ENCODE measurements around the gene TRIM52.
"Not testable (repeated sequence)": the region's sequence is repeated elsewhere in the genome, so short reads cannot be mapped to it uniquely, and the experiment has no call there.

Gene TRIM52

DNA sequence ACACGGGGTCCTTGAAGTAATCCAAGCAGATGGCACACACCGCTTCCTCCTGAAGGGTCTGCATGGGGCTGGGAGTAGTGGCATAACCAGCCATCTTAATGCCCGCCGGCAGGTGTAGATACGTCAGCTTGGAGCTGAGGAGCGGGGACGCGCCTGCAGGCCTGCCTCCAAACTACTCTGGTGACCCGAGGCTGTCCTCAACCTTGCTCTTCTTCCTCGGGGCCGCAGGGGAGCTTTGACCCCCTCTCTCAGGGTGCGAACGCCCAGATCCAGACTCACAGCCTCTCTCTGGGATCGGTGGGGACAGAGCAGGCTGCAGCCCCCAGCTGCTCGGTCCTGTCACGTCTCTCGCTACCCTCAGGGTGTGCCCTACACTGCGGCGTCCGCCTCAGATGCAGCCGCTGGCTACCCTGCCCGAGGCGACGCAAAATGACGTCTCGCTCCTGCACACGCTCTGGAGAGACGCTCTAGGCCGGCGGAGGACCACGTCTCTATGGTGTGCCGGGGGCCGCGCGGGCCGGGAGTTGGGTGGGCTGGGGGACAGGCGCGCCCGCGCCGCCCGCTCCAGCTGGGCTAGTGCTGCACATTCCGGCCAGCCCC, at the start of gene TRIM52:
TRIM52 (minus strand) TSS at position 424 of the 600 bp plus-strand sequence; CDS start at position 94, 330 bp downstream.
- DNase-seq: no peak

DNA sequence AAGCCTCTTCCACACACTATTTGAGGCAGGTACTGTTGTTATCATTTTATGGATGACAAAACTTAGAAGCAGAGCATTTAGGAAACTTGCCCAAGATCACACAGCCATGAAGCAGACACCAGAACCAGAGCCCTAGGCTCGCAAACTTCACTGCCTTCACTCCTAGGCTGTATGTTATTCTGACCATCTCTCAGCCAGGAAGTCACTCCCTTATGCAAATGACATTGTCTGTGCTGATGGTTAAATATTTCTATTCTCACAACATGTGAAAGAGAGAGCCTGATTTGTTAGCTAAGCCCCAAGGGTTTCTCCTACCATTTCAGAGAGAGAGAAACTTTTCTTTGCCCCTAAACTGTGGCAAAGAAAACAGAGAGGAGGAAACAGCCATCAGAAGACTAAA, 26.4 kb upstream of the TRIM52 start:
- DNase-seq: not testable (repeated sequence)

DNA sequence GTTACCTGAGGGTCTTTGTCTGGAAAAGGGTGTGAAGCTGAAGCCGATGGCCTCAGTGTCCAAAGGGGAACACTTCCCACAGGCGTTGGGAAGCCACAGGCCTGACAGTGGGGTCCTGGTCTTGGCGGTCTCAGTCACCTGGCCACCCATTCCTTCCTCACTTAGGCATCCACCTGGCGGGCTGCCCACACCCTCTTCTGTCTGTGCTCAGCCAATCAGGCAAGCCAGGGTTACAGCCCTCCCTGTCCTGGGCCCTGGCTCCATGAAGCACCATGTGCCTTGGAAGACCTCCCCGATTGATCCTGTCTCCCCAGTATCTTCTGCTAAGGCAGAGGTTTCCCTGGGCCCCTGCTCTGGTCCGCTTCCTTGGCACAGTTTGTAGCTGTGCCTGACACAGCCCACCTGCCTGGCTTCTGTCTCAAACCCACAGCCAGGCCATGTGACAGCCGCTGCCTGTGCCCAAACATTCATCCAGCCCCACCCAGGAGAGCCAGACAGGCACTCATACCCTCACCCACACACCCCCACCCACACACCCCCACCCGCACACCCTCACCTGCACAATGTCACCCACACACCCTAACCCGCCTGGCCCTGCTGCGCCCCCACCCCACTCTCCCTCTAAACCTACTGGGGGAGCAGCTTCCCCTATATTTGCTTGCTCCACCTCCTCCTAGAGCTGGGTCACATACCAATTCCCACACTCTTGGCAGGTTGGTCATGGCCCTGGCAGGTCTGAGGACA, 25.2 kb upstream of the TRIM52 start:
- not testable (repeated sequence) for DNase-seq

DNA sequence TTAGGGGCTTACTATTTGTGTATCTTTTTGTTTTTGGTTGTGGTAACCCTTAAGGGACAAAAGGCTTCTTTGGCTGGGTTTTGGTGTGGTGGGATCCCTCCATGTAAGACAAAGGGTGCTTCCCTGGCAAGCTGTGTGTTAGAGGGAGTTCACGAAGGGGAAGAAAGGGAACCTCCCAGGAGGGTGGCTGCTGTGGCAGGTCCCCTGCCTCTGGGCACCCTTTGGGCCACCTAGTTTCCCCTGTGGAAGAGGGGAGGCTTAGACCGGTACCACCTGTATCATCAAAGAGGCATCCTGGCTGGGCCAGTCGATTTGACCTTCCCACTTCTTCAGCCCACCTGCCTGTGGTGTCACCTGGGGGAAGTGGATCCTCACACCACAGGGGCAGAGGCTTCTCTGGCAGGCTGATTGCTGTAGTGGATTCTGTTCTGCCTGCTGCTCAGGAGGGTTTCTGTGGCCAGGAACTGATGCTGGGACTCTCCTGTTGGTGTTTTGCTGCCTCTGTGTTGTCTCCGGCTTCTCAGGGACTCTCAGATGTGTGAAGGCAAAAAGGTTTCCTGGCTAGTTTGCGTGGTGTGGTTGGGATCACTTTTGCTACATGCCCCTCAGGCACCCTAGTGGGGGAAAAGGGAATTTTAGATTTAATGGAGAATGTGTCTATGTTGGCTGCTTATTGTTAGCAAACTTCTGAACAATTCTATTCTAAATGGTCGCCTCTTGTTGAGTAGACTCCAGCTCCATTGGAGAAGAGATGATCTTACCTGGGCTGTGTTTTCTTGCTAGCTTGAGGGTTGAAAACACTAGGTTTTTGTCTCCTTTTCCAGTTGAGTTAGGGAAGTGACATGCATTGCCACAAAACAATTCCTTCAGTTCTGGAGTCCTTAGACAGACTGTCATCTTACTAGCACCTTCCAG, 23.2 kb upstream of the TRIM52 start:
- DNase-seq: not testable (repeated sequence)

DNA sequence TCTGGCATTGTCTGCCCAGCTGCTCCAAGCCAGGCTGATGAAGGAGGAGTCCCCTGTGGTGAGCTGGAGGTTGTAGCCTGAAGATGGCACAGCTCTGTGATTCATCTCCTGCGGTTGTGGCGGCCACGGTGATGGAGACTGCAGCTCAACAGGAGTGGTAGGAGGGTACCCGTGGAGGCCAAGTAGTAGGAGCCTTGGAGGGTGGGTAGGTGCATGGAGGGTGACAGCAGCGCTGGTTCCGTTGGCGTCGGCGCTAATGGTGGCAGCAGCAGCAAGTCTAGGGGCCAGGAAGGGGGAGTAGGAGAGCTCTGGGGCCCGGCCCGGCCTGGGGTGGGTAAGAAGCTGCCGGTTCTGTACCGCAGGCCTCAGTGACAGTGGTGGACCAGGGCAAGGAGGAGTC, 22.4 kb upstream of the TRIM52 start:
- DNase-seq: no peak

DNA sequence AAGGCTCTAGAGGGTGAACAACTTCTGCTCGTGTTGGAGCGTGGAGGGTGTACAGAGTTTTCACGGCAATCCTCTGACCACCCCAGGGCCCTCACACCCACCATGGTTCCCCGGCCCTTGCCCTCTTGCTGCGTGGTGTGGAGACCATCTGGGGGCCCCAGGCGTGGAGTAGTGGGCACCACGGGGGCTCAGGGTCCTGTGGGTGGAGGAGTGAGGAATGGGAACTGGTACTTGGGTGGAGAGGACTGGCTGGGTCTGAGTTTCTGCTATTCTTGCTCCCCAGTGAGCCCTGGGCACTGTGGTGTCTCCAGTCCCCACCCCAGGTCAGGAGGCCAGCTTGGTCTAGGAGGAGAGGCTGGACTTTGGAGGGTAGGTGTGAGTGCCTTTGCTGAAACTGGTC, 21.9 kb upstream of the TRIM52 start:
- DNase-seq: no peak

DNA sequence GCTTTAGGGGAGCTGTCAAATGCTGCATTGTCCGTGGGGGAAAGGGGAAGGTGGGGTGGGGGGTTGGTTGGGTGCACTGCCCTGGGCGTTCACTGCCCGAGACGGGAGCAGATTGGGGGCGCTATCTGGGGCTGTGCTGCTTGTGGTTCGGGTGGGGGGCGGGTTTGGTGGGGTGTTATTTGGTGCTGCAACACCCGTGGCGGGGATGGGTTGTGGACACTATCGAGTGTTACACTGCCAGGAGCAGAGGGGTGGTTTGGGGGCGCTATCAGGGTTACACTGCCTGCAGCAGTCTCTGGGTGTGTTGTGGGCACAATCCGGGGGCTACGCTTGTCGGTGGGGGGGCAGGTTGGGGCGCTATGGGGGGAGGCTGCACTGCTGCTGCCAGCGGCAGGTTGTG, 21.5 kb upstream of the TRIM52 start:
- not testable (repeated sequence) for DNase-seq

DNA sequence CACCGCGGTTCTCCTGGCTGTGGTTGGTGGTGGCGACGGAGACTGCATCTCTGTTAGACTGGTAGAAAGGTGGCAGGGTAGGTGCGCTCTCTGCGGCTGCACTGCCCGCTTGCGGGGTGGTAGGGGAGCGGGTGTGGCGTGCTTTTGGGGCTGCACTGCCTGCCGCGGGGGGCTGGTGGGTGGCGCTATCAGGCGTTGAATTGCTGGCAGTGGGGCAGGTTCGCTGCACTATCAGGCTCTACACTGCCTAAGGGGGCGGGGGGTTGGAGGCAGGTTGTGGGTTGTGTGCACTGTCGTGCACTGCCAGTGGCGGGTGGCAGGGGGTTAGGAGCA, 21.0 kb upstream of the TRIM52 start:
- no peak for DNase-seq

DNA sequence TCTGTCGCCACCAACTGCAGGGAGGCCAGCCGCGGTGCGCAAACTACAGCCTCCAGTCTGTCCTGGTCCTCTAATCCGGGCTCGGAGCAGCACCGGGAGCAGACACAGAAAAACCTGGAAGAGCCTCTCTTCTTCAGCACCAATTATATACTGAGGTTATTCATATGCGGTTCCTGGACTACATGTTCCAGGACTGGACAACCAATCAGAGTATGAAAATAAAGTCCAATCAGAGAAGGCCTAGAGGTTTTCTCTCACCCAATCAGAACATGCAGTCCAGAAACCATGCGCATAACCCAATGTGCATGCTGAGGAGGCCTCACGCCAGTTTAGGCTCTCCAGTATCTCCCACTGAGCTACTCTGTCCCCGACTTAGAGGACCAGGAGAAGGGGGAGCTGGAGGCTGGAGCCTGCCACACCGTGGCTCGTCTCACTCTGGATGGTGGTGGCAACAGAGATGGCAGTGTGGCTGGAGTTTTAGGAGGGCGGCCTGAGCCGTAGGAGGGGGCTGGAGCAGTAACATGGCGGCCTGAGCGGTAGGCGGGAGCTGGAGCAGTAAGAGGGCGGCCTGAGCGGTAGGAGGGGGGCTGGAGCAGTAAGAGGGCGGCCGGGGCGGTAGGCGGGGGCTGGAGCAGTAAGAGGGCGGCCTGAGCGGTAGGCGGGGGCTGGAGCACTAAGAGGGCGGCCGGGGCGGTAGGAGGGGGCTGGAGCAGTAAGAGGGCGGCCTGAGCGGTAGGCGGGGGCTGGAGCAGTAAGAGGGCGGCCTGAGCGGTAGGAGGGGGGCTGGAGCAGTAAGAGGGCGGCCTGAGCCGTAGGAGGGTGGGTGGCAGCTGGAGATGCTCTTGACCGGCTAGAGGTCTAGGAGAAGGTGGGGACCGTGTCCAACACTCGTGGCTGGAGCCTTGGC, 20.4 kb upstream of the TRIM52 start:
- DNase-seq: no peak

DNA sequence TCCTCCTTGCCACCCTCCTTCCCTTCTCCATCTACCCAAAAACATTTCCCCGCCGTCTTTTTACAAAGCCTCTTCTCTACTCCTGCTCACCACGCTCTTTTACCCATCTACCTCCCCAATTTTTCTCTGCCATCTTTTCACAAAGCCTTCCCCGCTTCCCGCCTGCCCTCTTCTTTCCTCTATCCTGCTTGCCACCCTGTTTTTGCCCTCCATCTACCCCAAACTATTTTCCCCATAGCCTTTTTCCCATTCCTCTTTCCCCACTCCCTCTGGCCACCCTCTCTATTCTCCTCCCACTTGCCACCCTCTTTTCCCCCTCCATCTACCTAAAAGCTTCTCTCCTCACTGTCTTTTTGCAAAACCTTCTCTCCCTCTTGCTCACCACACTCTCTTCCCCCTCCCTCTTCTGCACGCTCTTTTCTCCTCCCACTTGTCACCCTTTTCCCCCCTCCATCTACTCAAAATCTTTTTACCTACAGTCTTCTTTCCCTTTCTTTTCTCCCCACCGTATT, 19.4 kb upstream of the TRIM52 start:
- DNase-seq: no peak

DNA sequence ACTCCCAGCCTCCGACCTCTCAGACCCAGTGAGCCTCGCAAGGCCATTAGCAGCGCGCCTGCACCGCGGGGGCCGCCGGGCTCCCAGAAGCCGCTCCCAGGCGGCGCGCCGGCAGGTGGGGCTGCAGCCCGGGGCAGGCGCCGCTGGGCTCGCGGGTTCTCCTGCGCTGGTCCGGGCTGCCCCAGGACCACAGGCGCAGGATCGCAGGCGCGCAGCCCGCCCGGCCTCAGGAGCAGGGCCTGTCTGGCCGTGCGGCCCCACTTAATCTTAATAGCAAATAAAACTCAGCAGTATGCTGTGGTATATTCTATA, 12.4 kb upstream of the TRIM52 start:
- not testable (repeated sequence) for DNase-seq

DNA sequence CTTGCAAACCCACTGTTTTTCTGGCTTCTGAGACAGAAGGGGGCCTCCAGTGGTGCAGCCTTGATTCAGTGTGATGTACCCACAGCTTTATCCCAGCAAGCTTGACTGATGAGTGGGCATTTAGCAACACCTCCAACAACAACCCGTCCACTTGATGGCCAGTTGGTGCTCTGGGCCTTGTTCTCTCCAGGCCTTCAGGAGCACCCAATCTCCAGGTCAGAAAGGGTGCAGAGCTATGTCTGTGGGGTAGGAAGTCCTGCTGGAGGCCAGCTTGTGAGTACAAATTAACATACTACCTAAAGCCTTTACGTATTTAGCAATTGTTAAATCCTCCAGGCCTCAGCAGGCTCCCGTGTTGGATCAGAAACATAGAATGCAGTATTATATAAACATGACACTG, 10.1 kb upstream of the TRIM52 start:
- no peak for DNase-seq

DNA sequence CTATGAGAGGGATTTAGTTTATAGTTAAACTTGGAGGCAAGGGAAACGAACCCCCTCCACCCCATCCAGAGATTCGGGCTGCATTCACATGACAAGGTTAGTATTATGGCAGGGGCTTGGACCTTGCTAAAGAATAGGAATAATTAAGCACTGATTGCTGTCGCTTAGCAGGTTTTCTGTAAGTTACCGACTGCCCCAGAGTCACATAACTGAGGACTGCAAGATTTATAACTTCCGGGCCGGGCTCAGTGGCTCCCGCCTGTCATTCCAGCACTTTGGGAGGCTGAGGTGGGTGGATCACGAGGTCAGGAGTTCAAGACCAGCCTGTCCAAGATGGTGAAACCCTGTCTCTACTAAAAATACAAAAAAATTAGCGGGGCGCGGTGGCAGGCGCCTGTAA, 7.0 kb upstream of the TRIM52 start:
- DNase-seq: not testable (repeated sequence)

DNA sequence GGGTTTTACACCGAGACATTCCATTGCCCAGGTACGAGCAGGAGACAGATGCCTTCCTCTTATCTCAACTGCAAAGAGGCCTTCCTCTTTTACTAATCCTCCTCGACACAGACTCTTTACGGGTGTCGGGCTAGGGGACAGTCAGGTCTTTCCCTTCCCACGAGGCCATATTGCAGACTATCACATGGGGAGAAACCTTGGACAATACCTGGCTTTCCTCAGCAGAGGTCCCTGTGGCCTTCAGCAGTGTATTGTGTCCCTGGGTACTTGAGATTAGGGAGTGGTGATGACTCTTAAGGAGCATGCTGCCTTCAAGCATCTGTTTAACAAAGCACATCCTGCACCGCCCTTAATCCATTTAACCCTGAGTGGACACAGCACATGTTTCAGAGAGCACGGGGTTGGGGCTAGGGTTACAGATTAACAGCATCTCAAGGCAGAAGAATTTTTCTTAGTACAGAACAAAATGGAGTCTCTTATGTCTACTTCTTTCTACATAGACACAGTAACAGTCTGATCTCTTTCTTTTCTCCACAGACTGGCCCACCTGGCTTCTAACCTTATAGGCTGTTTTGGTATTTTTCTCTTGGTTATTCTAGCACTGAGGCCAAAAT, 6.5 kb upstream of the TRIM52 start:
- not testable (repeated sequence) for DNase-seq

DNA sequence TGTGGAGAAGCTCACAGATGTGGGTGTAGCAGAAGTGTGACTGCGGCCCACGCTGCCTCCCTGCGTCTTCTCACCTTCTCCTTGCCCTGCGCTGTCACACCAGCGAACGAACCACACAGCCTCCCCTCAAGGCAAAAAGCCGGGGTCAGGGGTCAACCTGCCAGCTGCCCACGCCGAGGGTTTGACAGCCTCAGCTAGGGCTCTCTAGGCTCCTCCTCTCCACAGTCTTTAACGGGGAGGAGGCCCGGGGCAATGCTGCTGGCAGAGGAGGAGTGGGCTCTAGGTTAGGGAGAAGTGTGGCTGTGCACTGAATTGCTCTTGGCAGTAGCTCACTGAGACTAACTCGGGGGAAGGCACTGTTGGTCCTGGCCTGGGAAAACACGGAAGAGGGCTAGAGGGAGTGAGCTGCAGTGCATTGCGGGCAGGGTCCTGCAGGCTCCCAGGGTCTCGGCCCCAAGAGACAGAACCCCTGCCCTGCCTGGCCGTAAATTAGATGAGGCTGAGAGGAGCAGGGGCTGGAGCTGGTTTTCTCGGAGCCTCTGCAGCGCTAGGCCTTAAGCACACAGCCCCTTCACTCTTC, 4.2 kb upstream of the TRIM52 start:
- no peak for DNase-seq

DNA sequence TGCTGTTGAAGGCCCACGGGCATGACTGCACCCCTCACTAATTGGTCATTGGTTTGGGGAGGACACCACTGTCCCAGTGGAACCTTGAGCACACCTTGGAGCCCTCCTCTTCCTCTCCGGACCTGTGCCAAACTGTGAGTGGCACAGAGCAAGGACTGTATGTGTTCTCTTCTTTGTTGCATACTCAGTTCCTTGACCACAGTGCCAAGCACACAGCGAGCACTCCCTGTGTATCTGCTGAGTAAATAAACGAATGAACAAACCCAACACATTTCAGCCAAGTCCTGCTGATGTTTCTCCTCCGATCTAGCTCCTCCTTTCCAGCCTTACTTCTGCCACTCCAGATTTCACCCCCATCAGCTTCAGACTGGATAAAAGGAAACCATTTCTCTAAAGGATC, 2.7 kb upstream of the TRIM52 start:
- no peak for DNase-seq

DNA sequence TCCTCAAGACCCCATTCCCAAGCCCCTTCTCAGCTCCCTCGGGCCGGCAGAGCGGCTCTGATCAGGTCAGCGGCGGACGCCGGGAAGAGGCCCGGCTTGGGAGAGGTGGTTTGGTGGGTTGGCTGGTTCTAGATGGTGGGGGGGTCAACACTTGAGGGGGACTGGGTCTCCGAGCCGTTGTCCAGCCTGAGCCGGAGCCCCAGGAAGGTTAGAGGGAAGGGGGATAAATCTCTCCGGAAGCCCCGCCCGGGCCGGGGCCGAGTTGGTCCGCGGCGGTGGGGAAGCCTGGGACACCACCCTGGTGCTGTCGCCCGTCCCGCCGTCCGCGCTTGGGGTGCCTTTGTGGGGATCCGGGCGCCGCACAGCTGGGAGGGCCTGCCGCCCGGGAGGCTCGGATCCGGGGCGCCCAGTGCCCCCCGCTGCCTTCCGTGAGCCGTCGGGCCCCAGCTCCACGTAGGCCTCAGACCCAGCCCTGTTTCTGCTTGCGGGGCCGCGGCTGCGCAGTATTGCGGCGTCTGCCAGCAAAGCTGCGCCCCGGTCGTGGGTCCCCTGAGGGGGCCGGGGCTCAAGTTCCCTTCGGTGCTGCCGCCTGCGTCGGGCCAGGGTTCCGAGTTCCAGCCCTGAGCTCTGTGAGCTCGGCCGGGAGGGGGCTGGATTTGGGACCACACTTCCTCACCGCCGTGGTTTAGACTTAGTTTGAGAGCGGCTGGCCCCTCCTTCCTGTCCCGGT, 542 bp upstream of the TRIM52 start:
- no peak for DNase-seq

DNA sequence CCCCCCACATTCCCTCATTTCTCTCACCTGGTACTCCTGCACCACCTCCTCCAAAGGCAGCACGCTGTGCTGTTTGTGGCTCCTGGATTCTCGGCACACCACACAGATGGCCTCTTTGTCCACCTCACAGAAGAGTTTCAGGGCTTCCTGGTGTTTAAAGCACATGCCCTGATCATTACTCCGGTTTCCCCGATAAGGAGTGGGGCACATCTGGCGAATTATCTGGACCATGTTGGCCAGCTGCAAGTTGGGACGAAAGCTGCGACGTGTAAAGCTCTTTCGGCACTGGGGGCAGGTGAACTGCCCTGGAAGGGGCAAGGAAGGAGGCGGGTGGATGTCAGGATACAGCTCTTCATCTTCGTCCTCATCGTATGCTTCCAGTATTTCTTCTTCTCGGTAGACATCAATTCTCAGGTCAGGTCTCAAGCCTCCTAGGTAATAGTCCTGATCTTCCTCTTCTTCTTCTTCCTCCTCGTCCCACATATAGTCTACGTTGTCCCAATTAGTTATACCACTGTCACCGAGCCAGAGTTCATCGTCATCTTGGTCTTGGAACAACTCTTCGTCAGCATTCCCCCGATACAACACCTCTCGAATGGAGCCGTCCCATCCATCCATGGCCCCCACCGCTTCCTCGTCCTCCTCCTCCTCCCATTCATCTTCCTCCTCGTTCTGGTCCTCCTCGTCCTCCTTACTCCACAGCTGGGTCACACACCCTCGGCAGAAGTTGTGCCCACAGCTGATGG, 796 bp downstream of the TRIM52 start:
- DNase-seq: no peak

DNA sequence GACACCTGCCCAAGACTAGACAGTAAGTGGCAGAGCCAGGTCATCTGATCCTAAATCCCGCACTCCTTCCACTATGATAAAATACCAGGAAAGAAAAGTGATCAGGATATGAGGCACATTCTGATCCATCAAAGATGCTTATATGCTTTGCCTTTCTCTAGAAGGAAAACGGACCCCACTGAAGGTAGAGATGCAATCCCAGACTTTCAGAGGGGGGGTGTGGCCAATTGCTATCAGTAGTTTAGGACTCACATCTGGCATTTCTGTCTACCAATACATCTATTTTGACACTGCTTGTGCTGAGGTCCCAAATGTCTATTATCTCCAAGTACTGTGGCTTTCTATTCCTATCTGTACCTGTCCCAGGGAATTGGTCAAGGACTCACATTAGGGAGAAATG, 1.7 kb downstream of the TRIM52 start:
- no peak for DNase-seq

DNA sequence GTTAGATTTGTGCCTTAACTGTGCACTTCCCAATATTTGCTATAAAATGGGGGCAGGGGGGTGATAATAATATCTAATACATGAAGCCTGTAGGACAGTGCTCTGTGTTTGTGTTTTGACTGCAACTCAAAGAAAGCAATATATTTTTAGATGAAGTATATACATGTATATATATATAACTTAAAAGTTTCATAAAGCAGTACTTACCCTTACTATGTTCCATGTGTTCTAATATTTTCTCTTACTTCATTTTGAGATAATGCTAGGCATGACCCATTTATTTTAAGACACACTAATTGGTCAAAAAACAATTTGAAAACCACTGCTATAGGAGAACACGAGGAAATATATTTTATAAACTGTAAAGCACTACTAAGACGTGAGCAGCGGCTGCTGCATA, 2.4 kb downstream of the TRIM52 start:
- DNase-seq: no peak
